CD14-positive monocyte (primary cell): ENCODE data around the gene SLC38A9. TPM values are rescaled to one million over a fixed set of nuclear protein-coding genes. Genes with fewer than 3 reads are reported as not detected.

Experiments
- DNase-seq, 3 donors: peaks; one replicate each; pipeline ENCODE4 v3.0.0-alpha.2; 2011 to 2022
- H2AFZ ChIP-seq: 2 replicates; pipeline ENCODE4 v1.6.0; 2012; ENCODE audit warnings: mild to moderate bottlenecking, low read depth, low read length, inconsistent platforms; ENCODE audit not compliant: insufficient read depth, poor library complexity, severe bottlenecking
- H3K27ac ChIP-seq, 2 donors: 1 replicate in 1 of 2; 2 replicates in 1 of 2; pipeline ENCODE4 v1.5.1; 2012 to 2013; ENCODE audit warnings: low read length in 2 of 2, control low read depth in 1 of 2, inconsistent platforms in 1 of 2, low read depth in 1 of 2, mild to moderate bottlenecking in 1 of 2
- H3K27me3 ChIP-seq, 2 donors: one replicate each; pipeline versions ENCODE4 v1.6.0 to v1.6.1; 2011 to 2013; ENCODE audit warnings: low read length in 2 of 2; ENCODE audit not compliant: control insufficient read depth in 2 of 2, insufficient read depth in 2 of 2
- H3K36me3 ChIP-seq, 2 donors: replicated peaks in 1 of 2; 1 replicate in 1 of 2; 2 replicates in 1 of 2; pipeline versions ENCODE4 v1.5.1 to v1.6.1; 2012 to 2013; ENCODE audit warnings: low read length in 2 of 2, control low read depth in 1 of 2, inconsistent platforms in 1 of 2, mild to moderate bottlenecking in 1 of 2; ENCODE audit not compliant: insufficient read depth in 2 of 2, control insufficient read depth in 1 of 2
- H3K4me1 ChIP-seq, 2 donors: 1 replicate in 1 of 2; 2 replicates in 1 of 2; pipeline versions ENCODE4 v1.5.1 to v1.6.1; 2012 to 2013; ENCODE audit warnings: low read length in 2 of 2, control low read depth in 1 of 2, inconsistent platforms in 1 of 2, mild to moderate bottlenecking in 1 of 2, moderate library complexity in 1 of 2; ENCODE audit not compliant: insufficient read depth in 2 of 2, control insufficient read depth in 1 of 2
- H3K4me2 ChIP-seq: replicated peaks from 2 replicates; pipeline ENCODE3; 2012; ENCODE audit warnings: low read length, moderate library complexity, mild to moderate bottlenecking; ENCODE audit not compliant: poor library complexity, severe bottlenecking; ENCODE audit errors: extremely low read depth
- H3K4me3 ChIP-seq, 3 experiments: fragments of 200-600 bp in 1 of 3; sonication (generic) in 1 of 3; replicated peaks in 1 of 3; 1 replicate in 2 of 3; 2 replicates in 1 of 3; pipeline ENCODE4 v1.5.1; 2011 to 2013; ENCODE audit warnings: low read length in 3 of 3, mild to moderate bottlenecking in 3 of 3, control low read depth in 2 of 3, low read depth in 2 of 3, inconsistent platforms in 1 of 3, moderate library complexity in 1 of 3
- H3K79me2 ChIP-seq: 2 replicates; pipeline ENCODE4 v1.6.0; 2012; ENCODE audit warnings: mild to moderate bottlenecking, control low read depth, inconsistent platforms, low read length, moderate library complexity; ENCODE audit not compliant: insufficient read depth
- H3K9ac ChIP-seq: 2 replicates; pipeline ENCODE4 v1.6.0; 2017; ENCODE audit warnings: low read length, mild to moderate bottlenecking; ENCODE audit not compliant: insufficient read depth, poor library complexity, severe bottlenecking
- H3K9me3 ChIP-seq, 2 donors: replicated peaks in 1 of 2; 1 replicate in 1 of 2; 2 replicates in 1 of 2; pipeline versions ENCODE4 v1.5.1 to v1.6.1; 2012 to 2013; ENCODE audit warnings: low read length in 2 of 2, control low read depth in 1 of 2; ENCODE audit not compliant: control insufficient read depth in 1 of 2, insufficient read depth in 1 of 2
- H4K20me1 ChIP-seq: 2 replicates; pipeline ENCODE4 v1.6.0; 2012; ENCODE audit warnings: mild to moderate bottlenecking, low read length, control low read depth, moderate library complexity; ENCODE audit not compliant: insufficient read depth
- H3K27ac Mint-ChIP-seq, 7 donors: one replicate each; pipeline ENCODE4 v1.8.0; 2020; ENCODE audit warnings: mild to moderate bottlenecking in 7 of 7, mixed read lengths in 7 of 7, moderate library complexity in 6 of 7, inconsistent platforms in 2 of 7
- H3K27me3 Mint-ChIP-seq, 3 donors: one replicate each; pipeline ENCODE4 v1.8.0; 2021 to 2022; ENCODE audit warnings: low read depth in 3 of 3, mild to moderate bottlenecking in 3 of 3, mixed read lengths in 3 of 3, moderate library complexity in 3 of 3, inconsistent platforms in 1 of 3
- H3K36me3 Mint-ChIP-seq, 2 donors: one replicate each; pipeline ENCODE4 v1.8.0; 2020; ENCODE audit warnings: mixed read lengths in 2 of 2, inconsistent platforms in 1 of 2, mild to moderate bottlenecking in 1 of 2
- H3K4me1 Mint-ChIP-seq: one replicate; pipeline ENCODE4 v1.8.0; 2020; ENCODE audit warnings: mild to moderate bottlenecking, mixed read lengths
- H3K4me3 Mint-ChIP-seq, 2 donors: one replicate each; pipeline ENCODE4 v1.8.0; 2020; ENCODE audit warnings: mild to moderate bottlenecking in 2 of 2, mixed read lengths in 2 of 2, moderate library complexity in 1 of 2
- H3K9me3 Mint-ChIP-seq, 7 donors: one replicate each; pipeline ENCODE4 v1.8.0; 2020 to 2022; ENCODE audit warnings: mixed read lengths in 7 of 7, mild to moderate bottlenecking in 6 of 7, moderate library complexity in 6 of 7, inconsistent platforms in 2 of 7
- CTCF ChIP-seq: fragments of 200-600 bp; IDR thresholded peaks from one replicate; pipeline ENCODE4 v1.8.0; 2022; ENCODE audit warnings: antibody characterized with exemption, mild to moderate bottlenecking
- WGBS: methylation state at CpG from one replicate; pipeline ENCODE4 v1.1.5; 2013; ENCODE audit warnings: missing lambda C conversion rate; ENCODE audit not compliant: insufficient coverage; 5-methylcytosine and 5-hydroxymethylcytosine counted together
- intact Hi-C, 2 donors: fragments of 100-400 bp; cut with micrococcal nuclease; formaldehyde crosslinking; loops; one replicate each; pipeline versions ENCODE4 v1.15.0 to v1.15.1; 2023
- polyA plus RNA-seq, 3 donors: library from polyadenylated mRNA; depleted of rRNA in 1 of 3; unstranded in 2 of 3; stranded (reverse) in 1 of 3; fragments of 300-500 nt in 2 of 3; fragments of >200 nt in 1 of 3; fragmentation: Illumina TruSeq in 2 of 3; gene quantifications; 1 replicate in 2 of 3; 2 replicates in 1 of 3; pipeline ENCODE4 v1.2.3, GENCODE V29; 2012 to 2021

Gene SLC38A9
- polyA plus RNA-seq, 3 donors: 10.7 to 15.2 (median 14.1) TPM

DNA sequence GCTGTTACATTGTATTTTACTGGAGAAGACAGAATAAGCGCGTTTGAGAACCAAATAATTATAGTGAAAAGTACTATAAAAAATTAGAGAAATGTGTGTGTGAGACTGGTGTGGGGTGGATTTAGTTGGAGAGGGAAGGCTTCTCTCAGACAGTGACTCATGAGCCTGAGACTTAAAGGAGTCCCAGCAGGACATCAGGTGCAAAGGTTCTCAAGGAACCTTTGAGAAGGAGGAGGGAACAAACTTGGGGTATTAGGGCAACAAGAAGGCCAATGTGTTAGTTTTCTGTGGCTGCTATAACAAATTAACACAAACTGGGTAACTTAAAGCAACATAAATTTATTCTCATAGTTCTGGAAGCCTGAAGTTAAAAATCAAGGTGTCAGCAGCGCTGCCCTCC lies 30.7 kb upstream of the SLC38A9 start:
- intact Hi-C loops: no loop called here
- H3K36me3 ChIP-seq: no peaks in the 10 kb centered on the region
- no peak overlapping the region for H3K9ac ChIP-seq
- 100% methylated on average over 2 of the region's 3 CpGs for WGBS
- no peak overlapping the region for H2AFZ ChIP-seq
- H3K79me2 ChIP-seq: no peaks in the 10 kb centered on the region
- H3K4me3 Mint-ChIP-seq: no peak overlapping the region
- DNase-seq: no peak
- H3K27me3 ChIP-seq: no peaks in the 10 kb centered on the region
- H3K27me3 Mint-ChIP-seq: peaks cover 0 to 5% (median 3%) of the 10 kb centered on the region in 3 donors
- no peak overlapping the region for H3K4me2 ChIP-seq
- H3K27ac Mint-ChIP-seq: no peak overlapping the region
- H3K4me1 ChIP-seq: no peaks in the 10 kb centered on the region
- H3K4me3 ChIP-seq: no peak overlapping the region
- no peak for TF ChIP-seq CTCF
- H3K27ac ChIP-seq: no peak overlapping the region
- no peaks in the 10 kb centered on the region for H4K20me1 ChIP-seq
- H3K36me3 Mint-ChIP-seq: no peaks in the 10 kb centered on the region
- peaks cover 0 to 7% (median 3%) of the 10 kb centered on the region in 7 donors for H3K9me3 Mint-ChIP-seq
- H3K9me3 ChIP-seq: peaks cover 0 to 4% of the 10 kb centered on the region in 2 donors
- H3K4me1 Mint-ChIP-seq: no peaks in the 10 kb centered on the region

- H3K36me3 ChIP-seq: no peaks in the 10 kb centered on the region
Measured at GRCh38 chr5:55737793-55738192, 25.7 kb upstream of the SLC38A9 start, which contains the start of gene DDX4. TSS of gene DDX4 (plus strand) at chr5:55738061. CDS start at chr5:55738964, 903 bp downstream.

More at GRCh38 chr5:55737793-55738192, 25.7 kb upstream of the SLC38A9 start, which contains the start of gene DDX4:
- Histone ChIP-seq H3K79me2 (no peaks in the 10 kb centered on the region), H3K27me3 (no peaks in the 10 kb centered on the region), H2AFZ (no peak within 1 kb of the TSS), H3K4me2 (no peak within 1 kb of the TSS), H3K4me3 (no peak within 1 kb of the TSS), H4K20me1 (no peaks in the 10 kb centered on the region), H3K4me1 (no peaks in the 10 kb centered on the region), H3K9ac (no peak within 1 kb of the TSS), H3K27ac (no peak within 1 kb of the TSS), H3K9me3 (peaks cover 0 to 14% of the 10 kb centered on the region in 2 donors)
- intact Hi-C loops: no loop called here
- Mint-ChIP-seq H3K4me1 (no peaks in the 10 kb centered on the region), H3K27ac (no peak within 1 kb of the TSS), H3K36me3 (no peaks in the 10 kb centered on the region), H3K27me3 (peaks cover 1 to 7% (median 4%) of the 10 kb centered on the region in 3 donors), H3K4me3 (no peak within 1 kb of the TSS), H3K9me3 (peaks cover 9 to 21% (median 15%) of the 10 kb centered on the region in 7 donors)
- no peak for TF ChIP-seq CTCF
- no peak for DNase-seq
- 98% methylated on average over 31 of the region's 31 CpGs for WGBS
